SIG-M5 treated with dmso at 0.1 percent for 504 hours (cell line): ENCODE data around the gene INO80C.
A peak's percentile ranks its signal among the peaks of the same experiment; 100 is the strongest.

Experiments
- DNase-seq: peaks from one replicate; lab custom pipeline; 2025; ENCODE audit not compliant: unreplicated experiment; lab: John Stamatoyannopoulos, UW

Gene INO80C

GRCh38 chr18:35497370-35498197, at the start of gene INO80C:
TSS of gene INO80C (minus strand) at chr18:35497960. CDS start at chr18:35497874, 86 bp downstream.
- peak; percentile 97 for DNase-seq

GRCh38 chr18:35547008-35547605, 49.3 kb upstream of the INO80C start:
- DNase-seq = no peak

- no peak for DNase-seq
Measured at GRCh38 chr18:35542356-35542755, 44.6 kb upstream of the INO80C start.

- no peak for DNase-seq
Measured at GRCh38 chr18:35535297-35535696, 37.5 kb upstream of the INO80C start.

GRCh38 chr18:35533916-35534405, 36.2 kb upstream of the INO80C start:
- no peak for DNase-seq

- DNase-seq = no peak
Measured at GRCh38 chr18:35528749-35529274, 31.1 kb upstream of the INO80C start.

- DNase-seq = peak; percentile 45
Measured at GRCh38 chr18:35526495-35527059, 28.8 kb upstream of the INO80C start.

GRCh38 chr18:35525795-35526494, 28.2 kb upstream of the INO80C start:
- DNase-seq = no peak

- DNase-seq = no peak
Measured at GRCh38 chr18:35524226-35524625, 26.5 kb upstream of the INO80C start.

- no peak for DNase-seq
Measured at GRCh38 chr18:35522130-35522959, 24.6 kb upstream of the INO80C start.

GRCh38 chr18:35521133-35521532, 23.4 kb upstream of the INO80C start:
- DNase-seq = no peak

- DNase-seq = no peak
Measured at GRCh38 chr18:35519148-35519899, 21.6 kb upstream of the INO80C start.

GRCh38 chr18:35517715-35518114, 20.0 kb upstream of the INO80C start:
- DNase-seq = no peak

- no peak for DNase-seq
Measured at GRCh38 chr18:35516789-35517188, 19.0 kb upstream of the INO80C start.

GRCh38 chr18:35516351-35516750, 18.6 kb upstream of the INO80C start:
- no peak for DNase-seq

- no peak for DNase-seq
Measured at GRCh38 chr18:35515460-35516130, 17.8 kb upstream of the INO80C start.

GRCh38 chr18:35514752-35515459, 17.1 kb upstream of the INO80C start:
- no peak for DNase-seq

- DNase-seq = no peak
Measured at GRCh38 chr18:35514283-35514682, 16.5 kb upstream of the INO80C start.
